ENCODE data around the gene ATAD3C. TPM values are rescaled to one million over a fixed set of nuclear protein-coding genes. Genes with fewer than 3 reads are reported as not detected.
"Not testable (repeated sequence)": the region's sequence is repeated elsewhere in the genome, so short reads cannot be mapped to it uniquely, and the experiment has no call there.

The ATAD3C gene
- polyA plus RNA-seq, 3 donors: not detected

DNA sequence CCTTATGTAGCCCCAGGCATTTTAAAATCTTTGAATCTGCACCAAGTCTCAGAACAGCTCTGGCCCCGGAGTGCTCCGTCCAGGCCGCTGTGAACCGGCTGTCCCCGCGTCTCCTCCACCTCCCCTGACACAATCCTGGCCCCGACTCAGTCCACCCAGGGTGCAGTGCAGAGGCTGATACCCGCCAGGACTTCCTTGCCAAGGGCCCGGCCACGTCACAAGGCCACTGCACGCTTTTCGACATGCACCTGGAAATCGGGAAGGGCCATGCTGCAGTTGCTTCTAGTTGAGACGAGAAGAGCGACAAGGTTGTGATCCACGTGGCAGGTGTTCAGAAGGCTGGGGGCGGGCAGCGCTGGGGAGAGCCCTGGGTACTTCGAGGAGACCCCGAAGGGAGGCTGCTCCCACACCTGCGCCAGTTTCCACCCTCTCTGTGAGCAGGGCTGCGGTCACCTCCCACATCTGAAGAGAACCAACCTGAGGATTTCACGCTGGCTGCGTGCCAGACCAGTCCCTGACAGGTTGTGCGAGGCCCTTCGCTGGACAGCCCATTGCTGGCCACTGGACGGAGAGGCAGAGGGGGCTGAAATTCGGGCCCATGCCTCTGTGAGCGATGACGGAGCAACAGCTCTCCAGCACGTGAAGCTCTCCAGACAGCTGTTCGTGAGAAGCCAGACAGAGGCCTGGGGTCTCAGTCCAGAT, 7.3 kb upstream of the ATAD3C start:
- no peaks in the 10 kb centered on the region for H3K4me1 Mint-ChIP-seq
- H3K4me3 Mint-ChIP-seq: no peak overlapping the region

DNA sequence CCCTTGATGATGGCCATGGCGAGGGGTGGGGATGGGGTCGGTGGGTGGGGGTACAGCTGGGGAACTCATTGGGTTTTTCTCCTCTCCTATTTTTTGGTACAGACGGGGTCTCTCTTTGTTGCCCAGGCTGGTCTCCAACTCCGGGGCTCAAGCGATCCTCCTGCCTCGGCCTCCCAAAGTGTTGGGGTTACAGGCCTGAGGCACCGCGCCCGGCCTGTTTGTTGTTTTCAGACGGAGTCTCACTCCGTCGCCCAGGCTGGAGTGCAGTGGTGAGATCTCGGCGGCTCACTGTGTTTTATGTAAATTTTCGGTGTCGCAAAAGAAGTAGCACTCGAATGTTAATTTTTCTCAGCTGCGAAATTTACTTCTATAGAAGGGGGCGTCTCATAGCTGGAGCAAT, 2.9 kb upstream of the ATAD3C start:
- H3K27me3 ChIP-seq (ENCODE audit: control insufficient read depth in 2 of 2, insufficient read depth in 2 of 2, low read length in 2 of 2); H3K9ac ChIP-seq (ENCODE audit: insufficient read depth, low read length, poor library complexity, severe bottlenecking); H3K4me1 ChIP-seq (ENCODE audit: control insufficient read depth in 1 of 2, insufficient read depth in 2 of 2, low read length in 2 of 2); H3K4me2 ChIP-seq (replicated peaks; ENCODE audit: extremely low read depth, low read length, poor library complexity, severe bottlenecking); DNase-seq; H3K4me3 Mint-ChIP-seq; H4K20me1 ChIP-seq (ENCODE audit: insufficient read depth, low read length); H3K4me1 Mint-ChIP-seq; H3K9me3 ChIP-seq (replicated peaks in 1 of 2; ENCODE audit: control insufficient read depth in 1 of 2, insufficient read depth in 1 of 2, low read length in 2 of 2); H3K27ac Mint-ChIP-seq; H3K36me3 Mint-ChIP-seq; H3K79me2 ChIP-seq (ENCODE audit: insufficient read depth, low read length); H2AFZ ChIP-seq (ENCODE audit: insufficient read depth, low read depth, low read length, poor library complexity, severe bottlenecking); intact Hi-C loops (cut with micrococcal nuclease); H3K4me3 ChIP-seq (replicated peaks in 1 of 3; ENCODE audit: low read depth in 2 of 3, low read length in 3 of 3); H3K9me3 Mint-ChIP-seq; H3K36me3 ChIP-seq (replicated peaks in 1 of 2; ENCODE audit: control insufficient read depth in 1 of 2, insufficient read depth in 2 of 2, low read length in 2 of 2); H3K27ac ChIP-seq (ENCODE audit: low read depth in 1 of 2, low read length in 2 of 2): not testable (repeated sequence)
- peaks cover 3 to 13% (median 5%) of the 10 kb centered on the region in 3 donors for H3K27me3 Mint-ChIP-seq (ENCODE audit: low read depth in 3 of 3)
- WGBS (ENCODE audit: insufficient coverage): 80% methylated on average over 2 of the region's 19 CpGs

More for the DNA sequence above, 7.3 kb upstream of the ATAD3C start:
- Mint-ChIP-seq H3K27ac (peak overlapping the region in 1 of 7 donors; percentile 14), H3K36me3 (no peaks in the 10 kb centered on the region), H3K27me3 (ENCODE audit: low read depth in 3 of 3) (peaks cover 1 to 29% (median 9%) of the 10 kb centered on the region in 3 donors), H3K9me3 (peaks cover 0 to 2% (median 0%) of the 10 kb centered on the region in 7 donors)
- 97% methylated on average over 27 of the region's 32 CpGs for WGBS (ENCODE audit: insufficient coverage)
- no peak overlapping the region for H3K27ac ChIP-seq (ENCODE audit: low read depth in 1 of 2, low read length in 2 of 2)
- H3K36me3 ChIP-seq (replicated peaks in 1 of 2; ENCODE audit: control insufficient read depth in 1 of 2, insufficient read depth in 2 of 2, low read length in 2 of 2): no peaks in the 10 kb centered on the region
- TF ChIP-seq, protein P1, sequence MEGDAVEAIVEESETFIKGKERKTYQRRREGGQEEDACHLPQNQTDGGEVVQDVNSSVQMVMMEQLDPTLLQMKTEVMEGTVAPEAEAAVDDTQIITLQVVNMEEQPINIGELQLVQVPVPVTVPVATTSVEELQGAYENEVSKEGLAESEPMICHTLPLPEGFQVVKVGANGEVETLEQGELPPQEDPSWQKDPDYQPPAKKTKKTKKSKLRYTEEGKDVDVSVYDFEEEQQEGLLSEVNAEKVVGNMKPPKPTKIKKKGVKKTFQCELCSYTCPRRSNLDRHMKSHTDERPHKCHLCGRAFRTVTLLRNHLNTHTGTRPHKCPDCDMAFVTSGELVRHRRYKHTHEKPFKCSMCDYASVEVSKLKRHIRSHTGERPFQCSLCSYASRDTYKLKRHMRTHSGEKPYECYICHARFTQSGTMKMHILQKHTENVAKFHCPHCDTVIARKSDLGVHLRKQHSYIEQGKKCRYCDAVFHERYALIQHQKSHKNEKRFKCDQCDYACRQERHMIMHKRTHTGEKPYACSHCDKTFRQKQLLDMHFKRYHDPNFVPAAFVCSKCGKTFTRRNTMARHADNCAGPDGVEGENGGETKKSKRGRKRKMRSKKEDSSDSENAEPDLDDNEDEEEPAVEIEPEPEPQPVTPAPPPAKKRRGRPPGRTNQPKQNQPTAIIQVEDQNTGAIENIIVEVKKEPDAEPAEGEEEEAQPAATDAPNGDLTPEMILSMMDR (IDR thresholded peaks at IDR 0.05): no peak
- H3K4me1 ChIP-seq (ENCODE audit: control insufficient read depth in 1 of 2, insufficient read depth in 2 of 2, low read length in 2 of 2): no peaks in the 10 kb centered on the region
- H3K9me3 ChIP-seq (replicated peaks in 1 of 2; ENCODE audit: control insufficient read depth in 1 of 2, insufficient read depth in 1 of 2, low read length in 2 of 2): no peaks in the 10 kb centered on the region
- H4K20me1 ChIP-seq (ENCODE audit: insufficient read depth, low read length): no peaks in the 10 kb centered on the region
- H3K4me3 ChIP-seq (replicated peaks in 1 of 3; ENCODE audit: low read depth in 2 of 3, low read length in 3 of 3): no peak overlapping the region
- DNase-seq: no peak
- no peak overlapping the region for H3K4me2 ChIP-seq (replicated peaks; ENCODE audit: extremely low read depth, low read length, poor library complexity, severe bottlenecking)
- intact Hi-C loops (cut with micrococcal nuclease): no loop called here
- H2AFZ ChIP-seq (ENCODE audit: insufficient read depth, low read depth, low read length, poor library complexity, severe bottlenecking): no peak overlapping the region
- no peak overlapping the region for H3K9ac ChIP-seq (ENCODE audit: insufficient read depth, low read length, poor library complexity, severe bottlenecking)
- H3K27me3 ChIP-seq (ENCODE audit: control insufficient read depth in 2 of 2, insufficient read depth in 2 of 2, low read length in 2 of 2): peaks cover 0 to 5% of the 10 kb centered on the region in 2 donors
- H3K79me2 ChIP-seq (ENCODE audit: insufficient read depth, low read length): no peaks in the 10 kb centered on the region

DNA sequence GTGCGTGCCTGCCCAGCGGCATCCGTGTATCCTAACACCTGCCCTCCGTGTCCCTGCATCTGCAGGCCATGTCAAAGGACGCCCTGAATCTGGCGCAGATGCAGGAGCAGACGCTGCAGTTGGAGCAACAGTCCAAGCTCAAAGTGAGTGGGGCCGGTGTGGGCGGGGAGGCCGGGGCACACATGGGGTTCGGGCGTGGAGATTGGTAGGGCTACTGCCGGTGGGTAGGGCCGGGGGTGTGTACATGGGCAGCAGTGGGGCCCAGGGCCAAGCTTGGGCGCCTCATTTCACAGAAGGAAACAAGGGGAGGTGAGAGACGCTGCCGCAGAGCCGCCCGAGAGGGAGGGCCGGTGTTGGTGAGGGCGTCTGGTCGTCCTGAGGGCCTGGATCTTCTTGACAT, 1.1 kb downstream of the ATAD3C start:
- H3K4me3 Mint-ChIP-seq; H3K27me3 ChIP-seq (ENCODE audit: control insufficient read depth in 2 of 2, insufficient read depth in 2 of 2, low read length in 2 of 2); H3K27ac Mint-ChIP-seq; H3K4me1 ChIP-seq (ENCODE audit: control insufficient read depth in 1 of 2, insufficient read depth in 2 of 2, low read length in 2 of 2); H3K4me1 Mint-ChIP-seq; H2AFZ ChIP-seq (ENCODE audit: insufficient read depth, low read depth, low read length, poor library complexity, severe bottlenecking); H3K79me2 ChIP-seq (ENCODE audit: insufficient read depth, low read length); H3K9me3 ChIP-seq (replicated peaks in 1 of 2; ENCODE audit: control insufficient read depth in 1 of 2, insufficient read depth in 1 of 2, low read length in 2 of 2); H3K27ac ChIP-seq (ENCODE audit: low read depth in 1 of 2, low read length in 2 of 2); H3K9ac ChIP-seq (ENCODE audit: insufficient read depth, low read length, poor library complexity, severe bottlenecking); DNase-seq; H4K20me1 ChIP-seq (ENCODE audit: insufficient read depth, low read length); intact Hi-C loops (cut with micrococcal nuclease); H3K4me2 ChIP-seq (replicated peaks; ENCODE audit: extremely low read depth, low read length, poor library complexity, severe bottlenecking); H3K9me3 Mint-ChIP-seq; H3K36me3 Mint-ChIP-seq; H3K36me3 ChIP-seq (replicated peaks in 1 of 2; ENCODE audit: control insufficient read depth in 1 of 2, insufficient read depth in 2 of 2, low read length in 2 of 2); H3K4me3 ChIP-seq (replicated peaks in 1 of 3; ENCODE audit: low read depth in 2 of 3, low read length in 3 of 3): not testable (repeated sequence)
- H3K27me3 Mint-ChIP-seq (ENCODE audit: low read depth in 3 of 3): peaks cover 1 to 22% (median 2%) of the 10 kb centered on the region in 3 donors
- 90% methylated on average over 8 of the region's 22 CpGs for WGBS (ENCODE audit: insufficient coverage)
